WTC11 (cell line): Measurements from ENCODE around the gene TPSAB1. TPM values are rescaled to one million over a fixed set of nuclear protein-coding genes. Genes with fewer than 3 reads are reported as not detected.

Experiments
- ATAC-seq: fragments of 200-7000 bp; cut with Tn5 transposase; 2 replicates; pipeline ENCODE4 v1.10.0; 2021; ENCODE audit warnings: mild to moderate bottlenecking, moderate library complexity
- CTCF ChIA-PET: fragments of 300-600 bp; sonication (Branson Sonifier 250); formaldehyde crosslinking; loops from one replicate; lab custom pipeline; 2021; ENCODE audit warnings: antibody characterized with exemption; lab: Charles Lee
- POLR2A ChIA-PET: fragments of 350-600 bp; sonication (Branson Sonifier 250); formaldehyde crosslinking; loops from one replicate; lab custom pipeline; 2021; ENCODE audit warnings: antibody characterized with exemption; lab: Charles Lee
- DNase-seq: peaks from one replicate; pipeline ENCODE4 v3.0.0; 2021; ENCODE audit warnings: low spot score
- H3K27ac Mint-ChIP-seq: 2 replicates; pipeline ENCODE4 v1.8.0; 2021; ENCODE audit warnings: mixed read lengths
- H3K27me3 Mint-ChIP-seq: 2 replicates; pipeline ENCODE4 v1.8.0; 2021; ENCODE audit warnings: low read depth, mild to moderate bottlenecking, moderate library complexity, mixed read lengths
- H3K36me3 Mint-ChIP-seq: 2 replicates; pipeline ENCODE4 v1.8.0; 2021; ENCODE audit warnings: mixed read lengths
- H3K4me1 Mint-ChIP-seq: 2 replicates; pipeline ENCODE4 v1.8.0; 2022; ENCODE audit warnings: mixed read lengths
- H3K4me3 Mint-ChIP-seq: 2 replicates; pipeline ENCODE4 v1.8.0; 2021; ENCODE audit warnings: mild to moderate bottlenecking, moderate library complexity, mixed read lengths
- H3K9me3 Mint-ChIP-seq: 2 replicates; pipeline ENCODE4 v1.8.0; 2021; ENCODE audit warnings: mixed read lengths
- E2F1 ChIP-seq: sonication (generic); formaldehyde crosslinking; IDR thresholded peaks from 2 replicates; pipeline ENCODE4 v1.8.0; 2022; ENCODE audit warnings: mild to moderate bottlenecking, missing genetic modification reagents
- ELF4 ChIP-seq: sonication (generic); formaldehyde crosslinking; IDR thresholded peaks from 2 replicates; pipeline ENCODE4 v1.8.1; 2022; ENCODE audit warnings: low read depth, mild to moderate bottlenecking, moderate library complexity, missing genetic modification reagents
- ERG ChIP-seq: fragments of 250-450 bp; sonication (Bioruptor Pico); IDR thresholded peaks from 2 replicates; pipeline ENCODE4 v1.8.0; 2021; ENCODE audit warnings: mild to moderate bottlenecking
- ESRRA ChIP-seq: sonication (generic); formaldehyde crosslinking; IDR thresholded peaks from 2 replicates; pipeline ENCODE4 v1.8.1; 2022; ENCODE audit warnings: mild to moderate bottlenecking, missing genetic modification reagents, borderline replicate concordance
- FOXJ3 ChIP-seq: sonication (generic); formaldehyde crosslinking; IDR thresholded peaks from 2 replicates; pipeline ENCODE4 v1.9.0; 2021; ENCODE audit warnings: missing genetic modification reagents, mild to moderate bottlenecking, borderline replicate concordance
- HMGXB4 ChIP-seq: sonication (generic); formaldehyde crosslinking; IDR thresholded peaks from 2 replicates; pipeline ENCODE4 v1.8.1; 2023; ENCODE audit warnings: mild to moderate bottlenecking, moderate library complexity, missing genetic modification reagents
- IRF1 ChIP-seq: sonication (generic); formaldehyde crosslinking; IDR thresholded peaks from 2 replicates; pipeline ENCODE4 v1.8.0; 2023; ENCODE audit warnings: missing genetic modification reagents
- KAT7 ChIP-seq: sonication (generic); formaldehyde crosslinking; IDR thresholded peaks from 2 replicates; pipeline ENCODE4 v1.8.1; 2023; ENCODE audit warnings: missing genetic modification reagents, mild to moderate bottlenecking, borderline replicate concordance
- OVOL2 ChIP-seq: fragments of 250-450 bp; sonication (Bioruptor Pico); IDR thresholded peaks from 2 replicates; pipeline ENCODE4 v1.9.0; 2021; ENCODE audit warnings: mild to moderate bottlenecking, borderline replicate concordance
- PRDM15 ChIP-seq: sonication (generic); formaldehyde crosslinking; IDR thresholded peaks from 2 replicates; pipeline ENCODE4 v1.8.0; 2022; ENCODE audit warnings: missing genetic modification reagents
- SMAD4 ChIP-seq: sonication (generic); formaldehyde crosslinking; IDR thresholded peaks from 2 replicates; pipeline ENCODE4 v1.8.0; 2022; ENCODE audit warnings: mild to moderate bottlenecking, missing genetic modification reagents
- TEAD4 ChIP-seq: sonication (generic); formaldehyde crosslinking; IDR thresholded peaks from 2 replicates; pipeline ENCODE4 v1.8.0; 2022; ENCODE audit warnings: mild to moderate bottlenecking, missing genetic modification reagents
- USF2 ChIP-seq: sonication (generic); formaldehyde crosslinking; IDR thresholded peaks from 2 replicates; pipeline ENCODE4 v1.8.1; 2023; ENCODE audit warnings: mild to moderate bottlenecking, missing genetic modification reagents, moderate library complexity
- ZSCAN18 ChIP-seq: fragments of 250-450 bp; sonication (Bioruptor Pico); IDR thresholded peaks from 2 replicates; pipeline ENCODE4 v2.1.2; 2022; ENCODE audit warnings: mild to moderate bottlenecking, moderate library complexity
- total RNA-seq: library from RNA; stranded (reverse); gene quantifications from 3 replicates; pipeline ENCODE4 v1.2.3, GENCODE V29; 2021

The TPSAB1 gene
- total RNA-seq, 1 experiment from 2014 or later: not detected

- H3K27me3 Mint-ChIP-seq: no peaks in the 10 kb centered on the region; the same call in 1 of the 2 replicates
- ATAC-seq: no peak
- no peak overlapping the region for H3K27ac Mint-ChIP-seq
- TF ChIP-seq SMAD4 (CRISPR knock-in tag): no peak
- TF ChIP-seq USF2 (CRISPR knock-in tag): no peak
- no peak for TF ChIP-seq PRDM15
- no peak for TF ChIP-seq ESRRA (CRISPR knock-in tag)
- TF ChIP-seq FOXJ3: no peak
- no peak for TF ChIP-seq HMGXB4 (CRISPR knock-in tag)
- TF ChIP-seq ZSCAN18 (CRISPR knock-in tag): no peak
- TF ChIP-seq ELF4 (CRISPR knock-in tag): no peak
- TF ChIP-seq E2F1 (CRISPR knock-in tag): no peak
- TF ChIP-seq ERG (CRISPR knock-in tag): no peak
- TF ChIP-seq IRF1 (CRISPR knock-in tag): no peak
- no peak for TF ChIP-seq TEAD4 (CRISPR knock-in tag)
- no peak for TF ChIP-seq OVOL2
- TF ChIP-seq KAT7: no peak
- no peaks in the 10 kb centered on the region for H3K4me1 Mint-ChIP-seq
- ChIA-PET POLR2A (no interaction called here), CTCF (interaction anchor here (1.6 kb wide), 1 partner anchor 119 kb away, joined by 6 read pairs; no protein-coding TSS in a partner anchor)
- H3K9me3 Mint-ChIP-seq: no peaks in the 10 kb centered on the region
- no peak overlapping the region for H3K4me3 Mint-ChIP-seq
- no peak for DNase-seq
- no peaks in the 10 kb centered on the region for H3K36me3 Mint-ChIP-seq
Observed at GRCh38 chr16:1221628-1222552, 18.6 kb upstream of the TPSAB1 start.
